PFSK-1 (cell line): ENCODE data around the gene AFTPH.

Experiments
- FOXP2 ChIP-seq: optimal IDR thresholded peaks from 2 replicates; pipeline ENCODE3; 2011; ENCODE audit warnings: borderline replicate concordance, control low read depth, inconsistent platforms; ENCODE audit not compliant: insufficient read depth; ENCODE audit errors: extremely low read length, extremely low read depth
- POLR2AphosphoS5 ChIP-seq: IDR thresholded peaks from 2 replicates; pipeline ENCODE4 v1.6.1; 2012; ENCODE audit warnings: low read depth, mild to moderate bottlenecking, control low read depth, low read length, moderate library complexity
- SIN3A ChIP-seq: IDR thresholded peaks from 2 replicates; pipeline ENCODE4 v1.6.1; 2012; ENCODE audit warnings: mild to moderate bottlenecking, low read length, moderate library complexity, borderline replicate concordance; ENCODE audit not compliant: insufficient read depth
- TAF1 ChIP-seq: IDR thresholded peaks from 2 replicates; pipeline ENCODE4 v1.6.1; 2012; ENCODE audit warnings: low read length, control low read depth, borderline replicate concordance; ENCODE audit not compliant: insufficient read depth
- TF ChIP-seq, protein P1 (sequence below), 2 experiments: IDR thresholded peaks; 2 replicates each; pipeline versions ENCODE4 v1.6.1 to v1.8.0; 2011 to 2012; ENCODE audit warnings: low read depth in 2 of 2, low read length in 2 of 2, control low read depth in 1 of 2, inconsistent platforms in 1 of 2, mild to moderate bottlenecking in 1 of 2, moderate library complexity in 1 of 2; ENCODE audit not compliant: insufficient read depth in 1 of 2

Gene AFTPH

DNA sequence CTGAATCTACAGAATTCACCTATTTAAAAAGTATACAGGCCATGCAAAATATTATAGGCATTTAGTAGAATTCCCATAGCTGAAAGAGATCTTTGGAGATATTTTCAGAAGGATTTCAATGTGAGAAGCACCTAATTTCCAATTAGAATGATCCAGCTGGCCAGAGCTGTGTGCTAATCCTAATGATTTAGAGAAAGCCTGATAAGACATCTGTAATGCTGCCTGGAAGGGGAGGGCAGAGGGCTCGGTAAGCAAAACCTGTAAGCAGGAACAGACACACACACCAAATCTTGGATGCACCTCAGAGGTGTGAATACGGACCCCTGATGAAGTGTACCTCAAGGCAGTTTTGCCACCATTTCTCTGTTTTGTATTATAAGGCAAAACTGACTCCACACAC lies 115.6 kb downstream of the AFTPH start:
- TF ChIP-seq TAF1 = no peak

DNA sequence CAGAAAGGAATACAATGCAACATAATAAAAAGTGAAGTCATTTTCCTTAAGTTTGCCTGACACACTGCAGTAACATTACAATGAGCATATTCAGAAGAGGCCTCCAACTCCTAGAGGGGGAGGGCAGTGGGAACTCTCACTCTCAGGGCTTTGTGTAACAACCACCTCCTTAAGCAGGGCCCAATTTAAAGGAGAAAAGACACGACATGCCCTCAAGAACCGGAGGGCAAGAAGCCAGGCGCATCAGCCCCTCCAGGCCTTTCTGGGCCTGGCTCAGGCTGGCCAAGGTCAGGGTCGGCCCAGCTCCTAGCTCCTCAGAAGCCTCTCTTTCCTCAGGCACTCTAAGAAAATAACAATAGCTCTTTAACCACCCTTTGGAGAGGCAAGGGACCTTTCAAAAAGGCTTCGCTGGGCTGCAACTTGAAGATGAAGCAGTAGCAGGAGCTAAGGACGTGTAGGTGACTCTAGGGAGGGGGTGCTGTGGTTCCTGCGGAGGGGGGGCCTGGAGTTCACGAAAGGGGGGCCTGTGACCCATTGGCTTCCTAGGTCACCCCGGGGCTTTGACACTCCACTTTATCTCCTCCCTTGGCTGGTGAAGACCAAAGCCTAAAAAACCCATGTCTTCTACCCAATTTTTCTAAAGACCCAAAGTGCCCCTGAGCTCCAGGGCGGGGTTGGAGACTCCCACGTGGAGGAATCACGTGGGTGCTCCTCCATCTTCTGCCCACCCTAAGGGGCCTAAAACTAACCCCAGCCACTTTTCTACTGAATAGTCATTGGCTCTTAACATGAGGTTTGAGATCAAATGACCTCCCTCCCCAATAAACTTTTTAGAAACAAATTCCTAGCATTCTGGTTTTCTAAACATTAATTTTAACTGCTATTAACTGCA lies 116.3 kb downstream of the AFTPH start:
- TF ChIP-seq TAF1 (no peak), FOXP2 (no peak), SIN3A (no peak), POLR2AphosphoS5 (no peak)
- TF ChIP-seq, protein P1, sequence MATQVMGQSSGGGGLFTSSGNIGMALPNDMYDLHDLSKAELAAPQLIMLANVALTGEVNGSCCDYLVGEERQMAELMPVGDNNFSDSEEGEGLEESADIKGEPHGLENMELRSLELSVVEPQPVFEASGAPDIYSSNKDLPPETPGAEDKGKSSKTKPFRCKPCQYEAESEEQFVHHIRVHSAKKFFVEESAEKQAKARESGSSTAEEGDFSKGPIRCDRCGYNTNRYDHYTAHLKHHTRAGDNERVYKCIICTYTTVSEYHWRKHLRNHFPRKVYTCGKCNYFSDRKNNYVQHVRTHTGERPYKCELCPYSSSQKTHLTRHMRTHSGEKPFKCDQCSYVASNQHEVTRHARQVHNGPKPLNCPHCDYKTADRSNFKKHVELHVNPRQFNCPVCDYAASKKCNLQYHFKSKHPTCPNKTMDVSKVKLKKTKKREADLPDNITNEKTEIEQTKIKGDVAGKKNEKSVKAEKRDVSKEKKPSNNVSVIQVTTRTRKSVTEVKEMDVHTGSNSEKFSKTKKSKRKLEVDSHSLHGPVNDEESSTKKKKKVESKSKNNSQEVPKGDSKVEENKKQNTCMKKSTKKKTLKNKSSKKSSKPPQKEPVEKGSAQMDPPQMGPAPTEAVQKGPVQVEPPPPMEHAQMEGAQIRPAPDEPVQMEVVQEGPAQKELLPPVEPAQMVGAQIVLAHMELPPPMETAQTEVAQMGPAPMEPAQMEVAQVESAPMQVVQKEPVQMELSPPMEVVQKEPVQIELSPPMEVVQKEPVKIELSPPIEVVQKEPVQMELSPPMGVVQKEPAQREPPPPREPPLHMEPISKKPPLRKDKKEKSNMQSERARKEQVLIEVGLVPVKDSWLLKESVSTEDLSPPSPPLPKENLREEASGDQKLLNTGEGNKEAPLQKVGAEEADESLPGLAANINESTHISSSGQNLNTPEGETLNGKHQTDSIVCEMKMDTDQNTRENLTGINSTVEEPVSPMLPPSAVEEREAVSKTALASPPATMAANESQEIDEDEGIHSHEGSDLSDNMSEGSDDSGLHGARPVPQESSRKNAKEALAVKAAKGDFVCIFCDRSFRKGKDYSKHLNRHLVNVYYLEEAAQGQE (IDR thresholded peaks at IDR 0.05; ENCODE audit: insufficient read depth in 1 of 2, low read depth in 2 of 2, low read length in 2 of 2) = no peak

DNA sequence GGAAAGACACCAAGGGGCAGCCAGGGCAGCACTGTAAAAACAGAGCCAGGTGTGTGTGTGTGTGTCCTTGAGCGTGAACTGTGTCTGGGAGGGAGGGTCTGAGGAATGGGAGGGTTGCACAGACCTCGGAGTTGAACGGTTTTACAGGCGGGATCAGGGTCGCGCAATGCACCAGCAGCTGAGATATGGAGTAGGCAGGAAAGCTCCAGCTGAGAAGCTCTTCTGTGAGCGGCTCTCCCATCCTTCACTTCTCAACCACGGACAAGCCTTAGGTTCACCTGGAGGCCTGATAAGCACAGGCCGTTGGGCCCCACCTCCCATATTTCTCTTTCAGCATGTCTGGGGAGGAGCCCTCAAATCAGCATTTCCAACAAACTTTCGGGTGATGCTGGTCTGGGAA lies 117.5 kb downstream of the AFTPH start:
- TF ChIP-seq POLR2AphosphoS5 = no peak
- TF ChIP-seq, protein P1 (IDR thresholded peaks at IDR 0.05; ENCODE audit: insufficient read depth in 1 of 2, low read depth in 2 of 2, low read length in 2 of 2) = no peak
- no peak for TF ChIP-seq TAF1
- TF ChIP-seq SIN3A = no peak
- no peak for TF ChIP-seq FOXP2
